ENCODE data around the gene NFATC2IP. TPM values are rescaled to one million over a fixed set of nuclear protein-coding genes. Genes with fewer than 3 reads are reported as not detected.

NFATC2IP gene
- total and polyA plus RNA-seq, 10 of the 15 experiments (the other 5 are each of a cell fraction or from before 2014, with no cell fraction given), result 12.2 to 93.9 (median 46.9) TPM

GRCh38 chr16:28964072-28964471 lies 13.3 kb downstream of the NFATC2IP start:
- SMC1A ChIA-PET (ENCODE audit: uncharacterized antibody, unreplicated experiment), result interaction anchor here (1.6 kb wide), 1 partner anchor 8 kb away, joined by 4 read pairs; no protein-coding TSS in a partner anchor
- Histone ChIP-seq H3K27me3 (replicated peaks in 1 of 2; ENCODE audit: control insufficient read depth in 2 of 2, insufficient read depth in 2 of 2, low read length in 1 of 2) (no peaks in the 10 kb centered on the region), H3K4me2 (ENCODE audit: control insufficient read depth, insufficient read depth) (no peak overlapping the region), H3K9ac (ENCODE audit: control insufficient read depth, insufficient read depth, low read length) (no peak overlapping the region), H3K4me3 (no peak overlapping the region), H3K79me2 (ENCODE audit: control insufficient read depth, insufficient read depth, low read length) (no peaks in the 10 kb centered on the region), H2AFZ (ENCODE audit: control insufficient read depth, low read depth, low read length) (no peak overlapping the region), H4K20me1 (ENCODE audit: control insufficient read depth, insufficient read depth) (no peaks in the 10 kb centered on the region), H3K9me3 (replicated peaks; ENCODE audit: control insufficient read depth, insufficient read depth, low read length) (no peaks in the 10 kb centered on the region), H3K36me3 (ENCODE audit: control insufficient read depth in 2 of 2, insufficient read depth in 2 of 2, low read length in 1 of 2) (peaks cover 9 to 28% of the 10 kb centered on the region in 2 experiments), H3K27ac (ENCODE audit: control insufficient read depth, insufficient read depth) (no peak overlapping the region), H3K4me1 (ENCODE audit: control insufficient read depth, insufficient read depth, low read length) (no peaks in the 10 kb centered on the region)
- intact Hi-C loops (cut with micrococcal nuclease; ENCODE audit: unreplicated experiment), result no loop called here
- no peak for DNase-seq (ENCODE audit: low read depth, low spot score)
- no peak for ATAC-seq
- FAIRE-seq, result no peak
- 100% methylated on average over 3 of the region's 3 CpGs for WGBS (ENCODE audit: insufficient coverage, insufficient replicate concordance, low lambda C conversion rate, missing lambda C conversion rate)
- CTCF ChIA-PET, result interaction anchor here (1.1 kb wide), 1 partner anchor 10 kb away, joined by 3 read pairs; no protein-coding TSS in a partner anchor
- RAD21 ChIA-PET (ENCODE audit: unreplicated experiment), result no interaction called here
- POLR2A ChIA-PET, result interaction anchor here (0.6 kb wide), 1 partner anchor 55 kb away, joined by 3 read pairs; no protein-coding TSS in a partner anchor
- BruUV-seq (replicated peaks), result TSS peak; percentile 59
- in situ Hi-C loops (cut with MboI), result no loop called here
- TF ChIP-seq EED (IDR thresholded peaks at IDR 0.05; ENCODE audit: low read depth), result no peak
- TF ChIP-seq ASH2L (IDR thresholded peaks at IDR 0.05; ENCODE audit: borderline replicate concordance, low read depth), result no peak
- TF ChIP-seq SUZ12 (IDR thresholded peaks at IDR 0.05; ENCODE audit: unreplicated experiment), result no peak
- TF ChIP-seq SREBF1 (IDR thresholded peaks at IDR 0.05; ENCODE audit: low read length), result no peak
- no peak for TF ChIP-seq BCL11A (IDR thresholded peaks at IDR 0.05; ENCODE audit: low read depth, low read length)
- no peak for TF ChIP-seq ZBTB40 (IDR thresholded peaks at IDR 0.05; ENCODE audit: borderline replicate concordance)
- TF ChIP-seq PKNOX1 (IDR thresholded peaks at IDR 0.05), result no peak
- TF ChIP-seq ZBTB11 (CRISPR knock-in tag; IDR thresholded peaks at IDR 0.05), result no peak
- TF ChIP-seq SUPT20H (IDR thresholded peaks at IDR 0.05; ENCODE audit: borderline replicate concordance, control insufficient read depth, low read depth, low read length), result no peak
- TF ChIP-seq BCLAF1 (IDR thresholded peaks at IDR 0.05), result no peak
- no peak for TF ChIP-seq ZNF384 (IDR thresholded peaks at IDR 0.05; ENCODE audit: borderline replicate concordance, low read depth, low read length)
- TF ChIP-seq CHD1 (IDR thresholded peaks at IDR 0.05; ENCODE audit: low read depth, low read length), result no peak
- TF ChIP-seq ZNF207 (IDR thresholded peaks at IDR 0.05; ENCODE audit: borderline replicate concordance), result no peak
